Prostate gland (tissue), 2 donors: ENCODE results near the gene TXNRD3.

Experiments
- POLR2A ChIP-seq: fragments of 450-650 bp; IDR thresholded peaks from one replicate; pipeline ENCODE4 v1.6.1; 2016; ENCODE audit warnings: antibody characterized with exemption, mild to moderate bottlenecking
- POLR2AphosphoS5 ChIP-seq: sonication (generic); formaldehyde crosslinking; IDR thresholded peaks from one replicate; pipeline ENCODE4 v1.6.1; 2017; ENCODE audit warnings: antibody characterized with exemption
- TF ChIP-seq, protein P1 (sequence below), 4 experiments: fragments of 200-600 bp in 2 of 4; fragments of 450-650 bp in 2 of 4; sonication (generic) in 2 of 4; IDR thresholded peaks; 1 replicate in 3 of 4; 2 replicates in 1 of 4; pipeline ENCODE4 v1.5.1; 2016 to 2019; ENCODE audit warnings: antibody characterized with exemption in 4 of 4, mild to moderate bottlenecking in 2 of 4, moderate library complexity in 2 of 4

DNA sequence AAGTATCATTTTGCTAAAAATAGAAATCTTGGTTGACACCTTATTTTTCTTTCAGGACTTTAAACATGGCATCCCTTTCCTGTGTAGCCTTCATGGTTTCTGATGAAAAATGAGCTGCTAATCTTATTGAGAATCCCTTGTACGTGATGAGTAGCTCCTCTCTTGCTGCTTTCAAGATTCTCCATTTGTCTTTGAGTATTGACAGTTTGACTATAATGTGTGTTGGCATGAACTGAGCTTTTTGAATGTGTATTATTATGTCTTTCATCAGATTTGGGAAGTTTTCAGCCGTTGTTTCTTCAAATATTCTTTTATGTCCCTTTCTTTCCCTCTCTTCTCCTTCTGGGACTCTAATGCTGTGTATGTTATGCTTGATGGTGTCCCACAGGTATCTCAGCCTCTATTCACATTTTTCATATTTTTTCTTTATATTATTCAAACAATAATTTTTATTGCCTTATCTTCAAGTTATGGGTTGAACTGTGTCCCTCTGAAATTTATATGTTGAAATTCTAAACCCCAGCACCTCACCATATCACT, 92.1 kb downstream of the TXNRD3 start:
- TF ChIP-seq, protein P1, sequence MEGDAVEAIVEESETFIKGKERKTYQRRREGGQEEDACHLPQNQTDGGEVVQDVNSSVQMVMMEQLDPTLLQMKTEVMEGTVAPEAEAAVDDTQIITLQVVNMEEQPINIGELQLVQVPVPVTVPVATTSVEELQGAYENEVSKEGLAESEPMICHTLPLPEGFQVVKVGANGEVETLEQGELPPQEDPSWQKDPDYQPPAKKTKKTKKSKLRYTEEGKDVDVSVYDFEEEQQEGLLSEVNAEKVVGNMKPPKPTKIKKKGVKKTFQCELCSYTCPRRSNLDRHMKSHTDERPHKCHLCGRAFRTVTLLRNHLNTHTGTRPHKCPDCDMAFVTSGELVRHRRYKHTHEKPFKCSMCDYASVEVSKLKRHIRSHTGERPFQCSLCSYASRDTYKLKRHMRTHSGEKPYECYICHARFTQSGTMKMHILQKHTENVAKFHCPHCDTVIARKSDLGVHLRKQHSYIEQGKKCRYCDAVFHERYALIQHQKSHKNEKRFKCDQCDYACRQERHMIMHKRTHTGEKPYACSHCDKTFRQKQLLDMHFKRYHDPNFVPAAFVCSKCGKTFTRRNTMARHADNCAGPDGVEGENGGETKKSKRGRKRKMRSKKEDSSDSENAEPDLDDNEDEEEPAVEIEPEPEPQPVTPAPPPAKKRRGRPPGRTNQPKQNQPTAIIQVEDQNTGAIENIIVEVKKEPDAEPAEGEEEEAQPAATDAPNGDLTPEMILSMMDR (IDR thresholded peaks at IDR 0.05), result no peak
- no peak for TF ChIP-seq POLR2A
- no peak for TF ChIP-seq POLR2AphosphoS5
